IMR-90 (cell line): ENCODE measurements around the gene AIDA. TPM values are rescaled to one million over a fixed set of nuclear protein-coding genes. Genes with fewer than 3 reads are reported as not detected.

ENCODE experiments used
- ATAC-seq: fragments of 200-7000 bp; cut with Tn5 transposase; 2 replicates; pipeline ENCODE4 v1.9.1; 2020; ENCODE audit warnings: low read depth, mild to moderate bottlenecking, moderate library complexity
- BruUV-seq: library from RNA; stranded (reverse); fragments of 400-500 nt; replicated peaks from 2 replicates; lab custom pipeline; 2021; lab: Mats Ljungman, UMichigan
- CTCF ChIA-PET: fragments of 300-600 bp; formaldehyde crosslinking; extraction: SDS; loops from one replicate; lab custom pipeline; 2021; ENCODE audit warnings: antibody characterized with exemption; lab: Yijun Ruan, JAX
- POLR2A ChIA-PET: fragments of 300-600 bp; sonication (Branson Sonifier 250); formaldehyde crosslinking; loops from one replicate; lab custom pipeline; 2022; ENCODE audit warnings: antibody characterized with exemption; ENCODE audit not compliant: unreplicated experiment; lab: Charles Lee
- DNase-seq: peaks from one replicate; pipeline ENCODE4 v3.0.0; 2013
- H2AFZ ChIP-seq: replicated peaks from 2 replicates; pipeline ENCODE3; 2013; ENCODE audit warnings: low read length, mild to moderate bottlenecking; ENCODE audit not compliant: poor library complexity
- H2AK5ac ChIP-seq: 2 replicates; pipeline ENCODE4 v1.6.1; 2013; ENCODE audit warnings: low read depth, low read length, inconsistent platforms
- H2AK9ac ChIP-seq: replicated peaks from 2 replicates; pipeline ENCODE3; 2013; ENCODE audit warnings: mild to moderate bottlenecking, low read depth, low read length, moderate library complexity; ENCODE audit not compliant: poor library complexity
- H2BK120ac ChIP-seq: 2 replicates; pipeline ENCODE4 v1.6.1; 2013; ENCODE audit warnings: low read depth, low read length, inconsistent platforms
- H2BK15ac ChIP-seq: 3 replicates; pipeline ENCODE4 v1.6.1; 2013; ENCODE audit warnings: low read depth, low read length, inconsistent platforms
- H2BK20ac ChIP-seq: 2 replicates; pipeline ENCODE4 v1.6.1; 2013; ENCODE audit warnings: low read depth, mild to moderate bottlenecking, inconsistent platforms, low read length, moderate library complexity
- H2BK5ac ChIP-seq: 2 replicates; pipeline ENCODE4 v1.6.1; 2013; ENCODE audit warnings: mild to moderate bottlenecking, low read depth, low read length, inconsistent platforms; ENCODE audit not compliant: poor library complexity, severe bottlenecking
- H3K14ac ChIP-seq: replicated peaks from 2 replicates; pipeline ENCODE4 v1.6.1; 2013; ENCODE audit warnings: low read depth, low read length, inconsistent platforms
- H3K18ac ChIP-seq: 2 replicates; pipeline ENCODE4 v1.6.1; 2013; ENCODE audit warnings: low read depth, low read length, control low read depth
- H3K23ac ChIP-seq: 2 replicates; pipeline ENCODE4 v1.6.1; 2013; ENCODE audit warnings: low read depth, low read length, inconsistent platforms
- H3K27ac ChIP-seq: 2 replicates; pipeline ENCODE4 v1.5.1; 2013; ENCODE audit warnings: mild to moderate bottlenecking, control low read depth, low read length; ENCODE audit not compliant: insufficient read depth
- H3K27me3 ChIP-seq: 2 replicates; pipeline ENCODE4 v1.6.1; 2013; ENCODE audit warnings: low read length; ENCODE audit not compliant: control insufficient read depth, insufficient read depth
- H3K36me3 ChIP-seq: 2 replicates; pipeline ENCODE4 v1.6.1; 2013; ENCODE audit warnings: low read length, mixed read lengths; ENCODE audit not compliant: control insufficient read depth, insufficient read depth
- H3K4ac ChIP-seq: 2 replicates; pipeline ENCODE4 v1.6.1; 2013; ENCODE audit warnings: low read depth, low read length, inconsistent platforms
- H3K4me1 ChIP-seq: 2 replicates; pipeline ENCODE4 v1.6.1; 2013; ENCODE audit warnings: low read length, mixed read lengths; ENCODE audit not compliant: control insufficient read depth, insufficient read depth
- H3K4me2 ChIP-seq: 2 replicates; pipeline ENCODE4 v1.6.1; 2013; ENCODE audit warnings: low read depth, mild to moderate bottlenecking, control low read depth, low read length, moderate library complexity
- H3K4me3 ChIP-seq: 2 replicates; pipeline ENCODE4 v1.5.1; 2013; ENCODE audit warnings: low read depth, mild to moderate bottlenecking, control low read depth, low read length, moderate library complexity; ENCODE audit not compliant: insufficient read depth
- H3K56ac ChIP-seq: 2 replicates; pipeline ENCODE4 v1.6.1; 2013; ENCODE audit warnings: low read length, inconsistent platforms; ENCODE audit not compliant: insufficient read depth; ENCODE audit errors: extremely low read depth
- H3K79me1 ChIP-seq, 2 experiments: 2 replicates each; pipeline ENCODE4 v1.6.1; 2013; ENCODE audit warnings: low read length in 2 of 2, inconsistent platforms in 1 of 2, low read depth in 1 of 2
- H3K9ac ChIP-seq: 2 replicates; pipeline ENCODE4 v1.6.1; 2013; ENCODE audit warnings: low read depth, low read length, control low read depth
- H3K9me1 ChIP-seq: 2 replicates; pipeline ENCODE4 v1.6.1; 2013; ENCODE audit warnings: low read length, inconsistent platforms; ENCODE audit not compliant: insufficient read depth
- H3K9me3 ChIP-seq: 2 replicates; pipeline ENCODE4 v1.6.1; 2013; ENCODE audit warnings: low read length; ENCODE audit not compliant: control insufficient read depth, insufficient read depth
- H4K20me1 ChIP-seq: 2 replicates; pipeline ENCODE4 v1.6.1; 2013; ENCODE audit warnings: low read length, inconsistent platforms; ENCODE audit not compliant: insufficient read depth
- H4K5ac ChIP-seq: 2 replicates; pipeline ENCODE4 v1.6.1; 2013; ENCODE audit warnings: mild to moderate bottlenecking, low read depth, low read length, control low read depth
- H4K8ac ChIP-seq, 2 experiments: 2 replicates each; pipeline ENCODE4 v1.6.1; 2013; ENCODE audit warnings: low read depth in 2 of 2, low read length in 2 of 2, control low read depth in 1 of 2, inconsistent platforms in 1 of 2
- H4K91ac ChIP-seq: 2 replicates; pipeline ENCODE4 v1.6.1; 2013; ENCODE audit warnings: low read depth, low read length, inconsistent platforms; ENCODE audit not compliant: insufficient read depth
- BHLHE40 ChIP-seq: fragments of 150-350 bp; IDR thresholded peaks from 2 replicates; pipeline ENCODE4 v1.6.1; 2016; ENCODE audit warnings: mild to moderate bottlenecking, low read depth, low read length
- FOS ChIP-seq: fragments of 150-350 bp; IDR thresholded peaks from 2 replicates; pipeline ENCODE4 v1.6.1; 2016; ENCODE audit warnings: low read depth, low read length
- SMC3 ChIP-seq: fragments of 150-350 bp; IDR thresholded peaks from 2 replicates; pipeline ENCODE4 v1.6.1; 2016; ENCODE audit warnings: low read depth, mild to moderate bottlenecking, antibody characterized with exemption, low read length, moderate library complexity
- WGBS, 2 experiments: methylation state at CpG; one replicate each; pipeline versions ENCODE4 v1.1.5 to v1.1.7; 2013; ENCODE audit warnings: missing lambda C conversion rate in 2 of 2; ENCODE audit not compliant: insufficient read length in 1 of 2; ENCODE audit errors: extremely low coverage in 2 of 2; 5-methylcytosine and 5-hydroxymethylcytosine counted together
- dilution Hi-C: fragments of 300-500 bp; cut with HindIII; formaldehyde crosslinking; loops from one replicate; pipeline ENCODE4 v1.14.3; 2018; ENCODE audit warnings: low sequenced_read_pairs; ENCODE audit not compliant: unreplicated experiment
- in situ Hi-C: fragments of 300-500 bp; cut with MboI; formaldehyde crosslinking; loops from 3 replicates; pipeline ENCODE4 v1.14.3; 2019; ENCODE audit warnings: low sequenced_read_pairs, inconsistent platforms, mixed read lengths
- intact Hi-C: fragments of 100-400 bp; cut with micrococcal nuclease; formaldehyde crosslinking; loops from 2 replicates; pipeline ENCODE4 v1.10.0; 2022
- polyA plus RNA-seq, 3 experiments: library from polyadenylated mRNA; depleted of rRNA; stranded (reverse); fragments of >200 nt; gene quantifications; 2 replicates each; pipeline ENCODE4 v1.2.3, GENCODE V29; 2012; ENCODE audit warnings: low replicate concordance in 1 of 3
- total RNA-seq: library from RNA; depleted of rRNA; stranded (reverse); fragments of >200 nt; gene quantifications from 2 replicates; pipeline ENCODE4 v1.2.3, GENCODE V29; 2012

The AIDA gene
- total and polyA plus RNA-seq, 2 of the 4 experiments (the other 2 are of a cell fraction) = 47.9 to 48.6 TPM

DNA sequence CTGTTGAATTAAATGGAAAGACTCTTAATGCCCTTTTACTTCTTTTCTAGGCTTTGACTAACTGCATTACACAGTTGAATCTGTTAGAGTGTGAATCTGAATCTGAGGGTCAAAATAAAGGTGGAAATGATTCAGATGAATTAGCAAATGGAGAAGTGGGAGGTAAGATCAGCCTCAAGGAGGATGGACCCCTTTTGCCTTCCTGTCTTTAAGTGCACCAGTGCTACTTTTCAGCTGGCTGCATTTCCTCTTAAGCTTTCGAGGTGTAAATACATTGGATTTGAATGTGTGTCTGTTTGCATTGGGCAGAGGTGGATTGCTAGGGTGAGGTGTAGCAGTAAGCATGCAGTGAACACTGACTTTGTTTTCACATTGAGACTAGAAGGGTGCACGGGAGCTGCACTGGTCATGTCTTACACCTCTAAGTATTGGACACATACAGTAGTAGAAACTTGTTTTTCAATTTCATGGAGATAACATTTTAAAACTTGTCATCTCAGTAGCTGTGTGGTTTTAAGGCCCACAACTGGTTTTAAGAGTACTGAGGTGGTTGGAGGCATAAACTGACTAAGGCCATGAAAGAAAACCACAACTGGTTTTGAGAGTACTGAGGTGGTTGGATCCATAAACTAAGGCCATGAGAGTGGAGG lies 59.0 kb downstream of the AIDA start:
- ATAC-seq = no peak
- Histone ChIP-seq H3K9me1 (no peaks in the 10 kb centered on the region), H3K9ac (no peak overlapping the region), H3K18ac (no peak overlapping the region), H2AK5ac (no peak overlapping the region), H3K36me3 (peaks cover 44% of the 10 kb centered on the region), H2BK15ac (no peak overlapping the region), H4K5ac (no peak overlapping the region), H3K4me2 (no peak overlapping the region), H3K56ac (no peak overlapping the region), H3K79me1 (peaks cover 0 to 5% of the 10 kb centered on the region in 2 experiments; a peak in 1 of 4 replicates), H2AFZ (no peak overlapping the region), H3K4me3 (no peak overlapping the region), H4K8ac (no peak overlapping the region), H3K4ac (no peak overlapping the region), H3K23ac (no peak overlapping the region), H3K27ac (no peak overlapping the region), H3K14ac (no peak overlapping the region), H3K9me3 (no peaks in the 10 kb centered on the region), H2BK5ac (no peak overlapping the region), H2AK9ac (no peak overlapping the region), H4K20me1 (no peaks in the 10 kb centered on the region), H3K27me3 (no peaks in the 10 kb centered on the region), H2BK20ac (no peak overlapping the region), H3K4me1 (no peaks in the 10 kb centered on the region), H4K91ac (no peak overlapping the region), H2BK120ac (no peak overlapping the region)
- WGBS, 2 experiments = no CpG with 5 or more reads among the region's 2 CpGs
- DNase-seq = no peak
- CTCF ChIA-PET = no interaction called here
- no TSS peak for BruUV-seq
- TF ChIP-seq SMC3 (no peak), FOS (no peak), BHLHE40 (no peak)
- in situ Hi-C loops = no loop called here
- intact Hi-C loops = loop anchor here (5.0 kb wide), 1 partner anchor 34 kb away; no protein-coding TSS in a partner anchor
- dilution Hi-C loops = no loop called here
- POLR2A ChIA-PET = no interaction called here
